Upper lobe of left lung (tissue), 4 donors: ENCODE measurements around the gene KLHL17.

Experiments
- EP300 ChIP-seq, 4 donors: sonication (generic); formaldehyde crosslinking; IDR thresholded peaks; one replicate each; pipeline ENCODE4 v1.5.1; 2017; ENCODE audit warnings: antibody characterized with exemption in 4 of 4, control low read depth in 2 of 4
- POLR2A ChIP-seq, 4 donors: fragments of 450-650 bp; IDR thresholded peaks; one replicate each; pipeline ENCODE4 v1.5.1; 2016 to 2017; ENCODE audit warnings: antibody characterized with exemption in 4 of 4, mild to moderate bottlenecking in 2 of 4
- POLR2AphosphoS5 ChIP-seq, 2 donors: sonication (generic); formaldehyde crosslinking; IDR thresholded peaks; one replicate each; pipeline ENCODE4 v1.5.1; 2017; ENCODE audit warnings: antibody characterized with exemption in 2 of 2
- TF ChIP-seq, protein P1 (sequence below), 6 experiments: fragments of 450-650 bp in 4 of 6; fragments of 200-600 bp in 2 of 6; sonication (generic) in 2 of 6; IDR thresholded peaks; one replicate each; pipeline ENCODE4 v1.5.1; 2016 to 2019; ENCODE audit warnings: antibody characterized with exemption in 6 of 6

DNA sequence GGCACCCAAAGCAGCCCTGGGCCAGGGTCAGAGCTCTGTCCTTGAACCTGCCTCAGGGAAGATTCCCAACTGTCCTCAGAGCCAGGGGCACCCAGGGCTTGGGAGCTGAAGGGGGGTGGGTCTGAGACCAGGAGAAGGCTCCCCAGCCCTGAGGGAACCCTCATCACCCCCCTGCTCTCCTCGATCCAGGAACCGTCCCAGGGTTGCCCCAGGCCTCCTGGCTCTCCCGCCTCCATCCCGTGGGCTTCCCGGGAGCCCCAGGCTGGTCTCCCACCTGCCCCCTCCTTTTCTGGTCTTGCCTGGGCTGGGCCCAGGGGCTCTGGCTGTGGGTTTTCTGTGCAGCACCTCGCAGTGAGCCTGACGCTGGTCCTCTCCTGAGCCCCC lies 43.3 kb upstream of the KLHL17 start:
- TF ChIP-seq POLR2AphosphoS5 (IDR thresholded peaks at IDR 0.05) = no peak
- TF ChIP-seq, protein P1, sequence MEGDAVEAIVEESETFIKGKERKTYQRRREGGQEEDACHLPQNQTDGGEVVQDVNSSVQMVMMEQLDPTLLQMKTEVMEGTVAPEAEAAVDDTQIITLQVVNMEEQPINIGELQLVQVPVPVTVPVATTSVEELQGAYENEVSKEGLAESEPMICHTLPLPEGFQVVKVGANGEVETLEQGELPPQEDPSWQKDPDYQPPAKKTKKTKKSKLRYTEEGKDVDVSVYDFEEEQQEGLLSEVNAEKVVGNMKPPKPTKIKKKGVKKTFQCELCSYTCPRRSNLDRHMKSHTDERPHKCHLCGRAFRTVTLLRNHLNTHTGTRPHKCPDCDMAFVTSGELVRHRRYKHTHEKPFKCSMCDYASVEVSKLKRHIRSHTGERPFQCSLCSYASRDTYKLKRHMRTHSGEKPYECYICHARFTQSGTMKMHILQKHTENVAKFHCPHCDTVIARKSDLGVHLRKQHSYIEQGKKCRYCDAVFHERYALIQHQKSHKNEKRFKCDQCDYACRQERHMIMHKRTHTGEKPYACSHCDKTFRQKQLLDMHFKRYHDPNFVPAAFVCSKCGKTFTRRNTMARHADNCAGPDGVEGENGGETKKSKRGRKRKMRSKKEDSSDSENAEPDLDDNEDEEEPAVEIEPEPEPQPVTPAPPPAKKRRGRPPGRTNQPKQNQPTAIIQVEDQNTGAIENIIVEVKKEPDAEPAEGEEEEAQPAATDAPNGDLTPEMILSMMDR (IDR thresholded peaks at IDR 0.05) = no peak
- no peak for TF ChIP-seq EP300 (IDR thresholded peaks at IDR 0.05)
- TF ChIP-seq POLR2A (IDR thresholded peaks at IDR 0.05) = no peak
